ENCODE data around the gene RFWD3. TPM values are rescaled to one million over a fixed set of nuclear protein-coding genes. Genes with fewer than 3 reads are reported as not detected.

RFWD3 gene
- total and polyA plus RNA-seq, 9 donors, result 9.5 to 16.1 (median 11.8) TPM

- Histone ChIP-seq H3K4me3 (ENCODE audit: low read length) (no peak overlapping the region), H3K36me3 (ENCODE audit: control insufficient read depth, insufficient read depth, low read length) (no peaks in the 10 kb centered on the region), H3K9me3 (replicated peaks; ENCODE audit: control insufficient read depth, low read depth, low read length) (no peaks in the 10 kb centered on the region), H3K27ac (ENCODE audit: low read length) (no peak overlapping the region), H3K27me3 (ENCODE audit: control insufficient read depth, insufficient read depth, low read length) (no peaks in the 10 kb centered on the region), H3K4me1 (ENCODE audit: control insufficient read depth, insufficient read depth, low read length) (no peaks in the 10 kb centered on the region)
- DNase-seq, result no peak
- 80% methylated on average over 5 of the region's 9 CpGs for WGBS (ENCODE audit: insufficient coverage)
These were observed 82.6 kb downstream of the RFWD3 start for GRCh38 chr16:74583926-74584666.

- peak; percentile 73 for DNase-seq
- no peaks in the 10 kb centered on the region for H3K4me1 ChIP-seq (ENCODE audit: control insufficient read depth, insufficient read depth, low read length)
- no peaks in the 10 kb centered on the region for H3K9me3 ChIP-seq (replicated peaks; ENCODE audit: control insufficient read depth, low read depth, low read length)
- H3K27me3 ChIP-seq (ENCODE audit: control insufficient read depth, insufficient read depth, low read length), result no peaks in the 10 kb centered on the region
- H3K36me3 ChIP-seq (ENCODE audit: control insufficient read depth, insufficient read depth, low read length), result no peaks in the 10 kb centered on the region
- peak overlapping the region; percentile 17 for H3K27ac ChIP-seq (ENCODE audit: low read length)
- 18% methylated on average over 1 of the region's 1 CpG for WGBS (ENCODE audit: insufficient coverage)
- H3K4me3 ChIP-seq (ENCODE audit: low read length), result no peak overlapping the region
These were observed 83.7 kb downstream of the RFWD3 start for GRCh38 chr16:74582970-74583369.

- no peak overlapping the region for H3K4me3 ChIP-seq (ENCODE audit: low read length)
These were observed 85.8 kb downstream of the RFWD3 start for GRCh38 chr16:74580833-74581232.

DNA sequence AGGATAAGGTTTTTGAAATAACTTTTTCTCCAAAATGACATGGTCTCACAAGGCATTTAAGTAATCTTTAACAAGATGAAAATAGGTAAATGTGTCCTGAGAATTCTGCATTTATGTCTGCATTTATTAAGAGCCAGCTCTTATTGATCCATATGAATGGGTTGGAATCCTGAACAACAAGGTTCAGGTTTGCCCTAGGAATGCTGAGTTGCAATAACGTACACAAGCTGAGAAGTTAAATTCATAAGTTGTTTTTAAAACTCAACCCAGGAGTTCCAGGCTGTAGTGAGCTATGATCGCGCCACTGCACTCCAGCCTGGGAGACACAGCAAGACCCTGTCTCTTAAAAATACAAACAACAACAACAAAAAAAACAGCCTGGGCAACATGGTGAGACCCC is 87.8 kb downstream of the RFWD3 start:
- Histone ChIP-seq H3K4me1 (ENCODE audit: control insufficient read depth, insufficient read depth, low read length) (no peaks in the 10 kb centered on the region), H3K36me3 (ENCODE audit: control insufficient read depth, insufficient read depth, low read length) (no peaks in the 10 kb centered on the region), H3K27ac (ENCODE audit: low read length) (no peak overlapping the region), H3K9me3 (replicated peaks; ENCODE audit: control insufficient read depth, low read depth, low read length) (no peaks in the 10 kb centered on the region), H3K27me3 (ENCODE audit: control insufficient read depth, insufficient read depth, low read length) (no peaks in the 10 kb centered on the region), H3K4me3 (ENCODE audit: low read length) (no peak overlapping the region)
- DNase-seq, result no peak
- WGBS (ENCODE audit: insufficient coverage), result no CpG with 5 or more reads among the region's 3 CpGs

More at GRCh38 chr16:74580833-74581232, 85.8 kb downstream of the RFWD3 start:
- Histone ChIP-seq H3K27me3 (ENCODE audit: control insufficient read depth, insufficient read depth, low read length) (no peaks in the 10 kb centered on the region), H3K4me1 (ENCODE audit: control insufficient read depth, insufficient read depth, low read length) (no peaks in the 10 kb centered on the region), H3K36me3 (ENCODE audit: control insufficient read depth, insufficient read depth, low read length) (no peaks in the 10 kb centered on the region), H3K27ac (ENCODE audit: low read length) (peak overlapping the region; percentile 47), H3K9me3 (replicated peaks; ENCODE audit: control insufficient read depth, low read depth, low read length) (no peaks in the 10 kb centered on the region)
- no CpG with 5 or more reads among the region's 3 CpGs for WGBS (ENCODE audit: insufficient coverage)
- DNase-seq, result peak; percentile 17

DNA sequence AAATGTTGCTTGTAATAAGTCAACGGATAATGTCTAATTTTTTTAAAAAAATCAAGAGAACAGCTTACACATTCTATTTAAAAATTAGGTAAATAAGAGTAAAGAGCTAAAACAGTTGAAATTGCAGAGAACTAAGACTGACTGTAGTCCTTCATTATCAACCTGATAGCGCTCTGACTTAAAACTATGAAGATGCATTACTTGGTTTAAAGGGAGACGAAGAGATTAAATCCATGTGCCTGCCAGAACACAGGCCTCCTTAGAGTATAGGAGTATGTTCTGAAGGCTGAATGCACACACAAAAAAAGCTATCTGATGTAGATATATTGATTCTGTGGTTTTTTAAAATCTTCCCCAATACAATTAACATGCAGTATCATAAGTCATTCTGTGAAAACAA is 88.2 kb downstream of the RFWD3 start:
- H3K27me3 ChIP-seq (ENCODE audit: control insufficient read depth, insufficient read depth, low read length), result no peaks in the 10 kb centered on the region
- H3K9me3 ChIP-seq (replicated peaks; ENCODE audit: control insufficient read depth, low read depth, low read length), result no peaks in the 10 kb centered on the region
- H3K4me3 ChIP-seq (ENCODE audit: low read length), result no peak overlapping the region
- no peaks in the 10 kb centered on the region for H3K36me3 ChIP-seq (ENCODE audit: control insufficient read depth, insufficient read depth, low read length)
- no CpG with 5 or more reads among the region's 3 CpGs for WGBS (ENCODE audit: insufficient coverage)
- no peaks in the 10 kb centered on the region for H3K4me1 ChIP-seq (ENCODE audit: control insufficient read depth, insufficient read depth, low read length)
- H3K27ac ChIP-seq (ENCODE audit: low read length), result no peak overlapping the region
- no peak for DNase-seq

DNA sequence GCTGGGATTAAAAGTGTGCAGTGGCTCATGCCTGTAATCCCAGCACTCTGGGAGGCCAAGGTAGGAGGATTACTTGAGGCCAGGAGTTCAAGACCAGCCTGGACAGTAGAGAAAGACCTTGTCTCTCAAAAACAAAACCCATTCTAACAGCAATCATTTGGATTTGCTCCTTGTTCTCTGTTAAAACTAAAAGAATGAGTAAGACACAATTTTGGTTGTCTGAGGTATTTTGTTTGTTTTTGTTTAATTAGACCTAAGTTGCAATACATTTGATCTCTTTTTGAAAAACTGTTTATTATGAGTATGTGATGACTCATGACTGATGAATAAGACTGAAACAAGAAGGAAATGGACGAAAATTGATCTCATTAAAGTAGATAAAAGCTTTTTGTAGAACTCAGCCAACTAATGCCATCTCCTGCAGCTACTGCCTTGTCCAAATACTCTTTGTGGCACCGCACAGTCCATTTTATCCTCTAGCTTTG is 88.8 kb downstream of the RFWD3 start:
- DNase-seq, result no peak
- Histone ChIP-seq H3K27me3 (ENCODE audit: control insufficient read depth, insufficient read depth, low read length) (no peaks in the 10 kb centered on the region), H3K27ac (ENCODE audit: low read length) (no peak overlapping the region), H3K36me3 (ENCODE audit: control insufficient read depth, insufficient read depth, low read length) (no peaks in the 10 kb centered on the region), H3K9me3 (replicated peaks; ENCODE audit: control insufficient read depth, low read depth, low read length) (no peaks in the 10 kb centered on the region), H3K4me1 (ENCODE audit: control insufficient read depth, insufficient read depth, low read length) (no peaks in the 10 kb centered on the region), H3K4me3 (ENCODE audit: low read length) (no peak overlapping the region)
- WGBS (ENCODE audit: insufficient coverage), result no CpG with 5 or more reads among the region's 2 CpGs

DNA sequence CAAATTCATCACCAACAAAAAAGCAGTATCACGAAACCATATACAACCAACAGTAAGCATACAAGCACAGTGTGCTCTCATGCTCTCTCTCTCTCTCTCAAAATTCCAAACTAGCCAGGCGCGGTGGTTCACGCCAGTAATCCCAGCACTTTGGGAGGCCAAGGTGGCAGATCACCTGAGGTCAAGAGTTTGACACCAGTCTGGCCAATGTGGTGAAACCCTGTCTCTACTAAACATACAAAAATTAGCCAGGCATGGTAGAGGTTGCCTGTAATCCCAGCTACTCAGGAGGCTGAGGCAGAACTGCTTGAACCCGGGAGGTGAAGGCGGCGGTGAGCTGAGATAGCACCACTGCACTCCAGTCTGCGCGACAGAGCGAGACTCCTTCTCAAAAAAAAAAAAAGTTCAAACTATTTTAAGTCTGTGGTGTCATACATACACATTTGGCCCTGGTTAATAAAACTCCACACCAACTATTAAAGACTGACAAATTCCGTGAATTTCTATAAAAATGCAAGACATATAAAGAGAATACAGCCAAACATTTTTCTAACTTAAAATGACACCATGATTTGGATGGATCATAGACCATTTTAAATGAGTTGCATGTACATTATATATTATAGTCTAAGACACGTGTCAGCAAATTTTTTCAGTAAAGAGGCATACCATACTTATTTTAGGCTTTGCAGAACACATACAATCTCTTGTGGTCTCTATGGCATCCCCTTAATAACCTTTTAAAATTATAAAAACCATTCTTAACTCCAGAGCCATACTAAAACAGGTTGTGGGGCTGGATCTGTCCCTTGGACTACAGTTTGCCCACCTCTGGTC is 90.7 kb downstream of the RFWD3 start:
- 82% methylated on average over 2 of the region's 12 CpGs for WGBS (ENCODE audit: insufficient coverage)
- H3K4me3 ChIP-seq (ENCODE audit: low read length), result no peak overlapping the region
- no peak for DNase-seq
- no peaks in the 10 kb centered on the region for H3K9me3 ChIP-seq (replicated peaks; ENCODE audit: control insufficient read depth, low read depth, low read length)
- H3K36me3 ChIP-seq (ENCODE audit: control insufficient read depth, insufficient read depth, low read length), result no peaks in the 10 kb centered on the region
- peak overlapping the region; percentile 7 for H3K27ac ChIP-seq (ENCODE audit: low read length)
- no peaks in the 10 kb centered on the region for H3K27me3 ChIP-seq (ENCODE audit: control insufficient read depth, insufficient read depth, low read length)
- no peaks in the 10 kb centered on the region for H3K4me1 ChIP-seq (ENCODE audit: control insufficient read depth, insufficient read depth, low read length)

DNA sequence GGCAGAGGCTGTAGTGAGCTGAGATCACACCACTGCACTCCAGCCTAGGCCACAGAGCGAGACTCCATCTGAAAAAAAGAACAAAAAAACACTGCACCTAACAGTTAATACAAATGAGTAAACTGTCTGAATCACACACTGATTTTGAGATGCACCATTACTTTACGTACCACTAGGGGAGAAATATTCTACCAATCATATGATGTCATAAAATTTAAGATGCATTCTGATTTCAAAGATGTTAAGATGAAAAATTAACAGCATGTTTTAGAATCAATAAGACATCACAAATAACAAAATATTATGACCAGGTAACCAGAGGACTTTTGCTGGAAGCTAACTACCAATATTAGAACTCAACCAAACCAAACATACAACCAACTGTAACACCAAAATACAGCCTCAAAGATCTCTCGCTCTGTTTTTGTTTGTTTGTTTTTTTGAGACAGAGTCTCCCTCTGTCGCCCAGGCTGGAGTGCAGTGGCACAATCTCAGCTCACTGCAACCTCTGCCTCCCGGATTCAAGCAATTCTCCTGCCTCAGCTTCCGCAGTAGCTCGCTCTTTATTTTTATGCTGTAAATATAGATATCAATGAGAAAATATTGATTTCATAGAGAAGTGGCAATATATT is 91.4 kb downstream of the RFWD3 start:
- 93% methylated on average over 2 of the region's 7 CpGs for WGBS (ENCODE audit: insufficient coverage)
- no peak overlapping the region for H3K4me3 ChIP-seq (ENCODE audit: low read length)
- no peaks in the 10 kb centered on the region for H3K9me3 ChIP-seq (replicated peaks; ENCODE audit: control insufficient read depth, low read depth, low read length)
- H3K36me3 ChIP-seq (ENCODE audit: control insufficient read depth, insufficient read depth, low read length), result no peaks in the 10 kb centered on the region
- H3K27me3 ChIP-seq (ENCODE audit: control insufficient read depth, insufficient read depth, low read length), result no peaks in the 10 kb centered on the region
- no peak for DNase-seq
- no peaks in the 10 kb centered on the region for H3K4me1 ChIP-seq (ENCODE audit: control insufficient read depth, insufficient read depth, low read length)
- H3K27ac ChIP-seq (ENCODE audit: low read length), result no peak overlapping the region

DNA sequence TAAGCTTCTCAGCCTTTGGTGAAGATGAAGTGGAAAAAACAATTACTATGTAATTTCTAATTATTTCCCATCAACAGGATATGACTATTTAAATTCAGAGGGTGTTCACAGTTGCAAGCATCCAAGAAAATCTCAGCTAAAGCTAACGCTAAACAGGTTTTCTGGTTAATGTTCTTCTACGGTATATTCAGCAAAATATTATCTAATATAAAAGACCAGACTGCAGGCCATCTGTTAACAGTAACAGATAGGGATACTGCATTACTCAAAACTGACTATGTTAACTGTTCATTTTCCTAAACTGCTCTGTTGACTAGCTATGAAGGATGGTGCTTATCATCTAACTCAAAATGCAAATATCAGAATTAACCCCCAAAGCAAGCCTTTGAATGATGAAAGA is 92.5 kb downstream of the RFWD3 start:
- no peaks in the 10 kb centered on the region for H3K4me1 ChIP-seq (ENCODE audit: control insufficient read depth, insufficient read depth, low read length)
- WGBS (ENCODE audit: insufficient coverage), result no CpG with 5 or more reads among the region's 2 CpGs

DNA sequence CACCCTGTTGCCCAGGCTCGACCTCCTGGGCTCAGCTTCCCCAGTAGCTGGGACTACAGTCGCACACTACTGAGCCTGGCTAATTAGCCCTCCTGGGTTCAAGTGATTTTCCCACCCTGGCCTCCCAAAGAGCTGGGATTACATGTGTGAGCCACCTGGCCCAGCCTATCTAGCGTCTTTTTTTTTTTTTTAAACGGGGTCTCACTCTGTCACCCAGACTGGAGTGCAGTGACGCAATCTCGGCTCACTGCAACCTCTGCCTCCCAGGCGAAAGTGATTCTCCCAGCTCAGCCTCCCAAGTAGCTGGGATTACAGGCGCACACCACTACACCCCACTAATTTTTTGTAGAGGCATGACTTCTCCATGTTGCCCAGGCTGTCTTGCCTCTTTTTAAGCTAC is 93.1 kb downstream of the RFWD3 start:
- WGBS (ENCODE audit: insufficient coverage), result 72% methylated on average over 8 of the region's 8 CpGs
- Histone ChIP-seq H3K4me3 (ENCODE audit: low read length) (no peak overlapping the region), H3K36me3 (ENCODE audit: control insufficient read depth, insufficient read depth, low read length) (no peaks in the 10 kb centered on the region), H3K27ac (ENCODE audit: low read length) (no peak overlapping the region), H3K4me1 (ENCODE audit: control insufficient read depth, insufficient read depth, low read length) (no peaks in the 10 kb centered on the region), H3K27me3 (ENCODE audit: control insufficient read depth, insufficient read depth, low read length) (no peaks in the 10 kb centered on the region), H3K9me3 (replicated peaks; ENCODE audit: control insufficient read depth, low read depth, low read length) (no peaks in the 10 kb centered on the region)
- DNase-seq, result no peak

More for the DNA sequence above, 92.5 kb downstream of the RFWD3 start:
- DNase-seq, result no peak
- Histone ChIP-seq H3K36me3 (ENCODE audit: control insufficient read depth, insufficient read depth, low read length) (no peaks in the 10 kb centered on the region), H3K4me3 (ENCODE audit: low read length) (no peak overlapping the region), H3K27ac (ENCODE audit: low read length) (no peak overlapping the region), H3K9me3 (replicated peaks; ENCODE audit: control insufficient read depth, low read depth, low read length) (no peaks in the 10 kb centered on the region), H3K27me3 (ENCODE audit: control insufficient read depth, insufficient read depth, low read length) (no peaks in the 10 kb centered on the region)
